SKM-1 treated with dmso at 0.1 percent for 144 hours (cell line): ENCODE measurements around the gene ENTPD8.
A peak's percentile ranks its signal among the peaks of the same experiment; 100 is the strongest.

Experiments
- DNase-seq: peaks from one replicate; lab custom pipeline; 2025; ENCODE audit not compliant: unreplicated experiment; lab: John Stamatoyannopoulos, UW

ENTPD8 gene

GRCh38 chr9:137441289-137441934 lies at the start of gene ENTPD8:
Gene ENTPD8 (minus strand): TSS chr9:137441357. CDS start chr9:137438285, 3,072 bp downstream.
- DNase-seq = no peak

- DNase-seq = no peak
Measured at GRCh38 chr9:137490532-137491186, 49.5 kb upstream of the ENTPD8 start.

GRCh38 chr9:137488906-137489305 lies 47.7 kb upstream of the ENTPD8 start:
- no peak for DNase-seq

GRCh38 chr9:137488327-137488653 lies 47.1 kb upstream of the ENTPD8 start:
- DNase-seq = no peak

- DNase-seq = no peak
Measured at GRCh38 chr9:137487454-137488326, 46.5 kb upstream of the ENTPD8 start.

- no peak for DNase-seq
Measured at GRCh38 chr9:137486545-137487453, 45.6 kb upstream of the ENTPD8 start.

GRCh38 chr9:137486141-137486490 lies 45.0 kb upstream of the ENTPD8 start:
- no peak for DNase-seq

GRCh38 chr9:137485343-137486140 lies 44.4 kb upstream of the ENTPD8 start:
- no peak for DNase-seq

- no peak for DNase-seq
Measured at GRCh38 chr9:137484551-137485315, 43.6 kb upstream of the ENTPD8 start.

GRCh38 chr9:137482094-137482781 lies 41.1 kb upstream of the ENTPD8 start:
- DNase-seq = peak; percentile 65

GRCh38 chr9:137480686-137481683 lies 39.8 kb upstream of the ENTPD8 start:
- DNase-seq = no peak

GRCh38 chr9:137479892-137480685 lies 38.9 kb upstream of the ENTPD8 start:
- DNase-seq = no peak

- no peak for DNase-seq
Measured at GRCh38 chr9:137478962-137479861, 38.1 kb upstream of the ENTPD8 start.

GRCh38 chr9:137478613-137478961 lies 37.4 kb upstream of the ENTPD8 start:
- no peak for DNase-seq

- no peak for DNase-seq
Measured at GRCh38 chr9:137477778-137478612, 36.8 kb upstream of the ENTPD8 start.
